ENCODE measurements around the gene SLC35E1.

Gene SLC35E1

GRCh38 chr19:16596399-16596798 lies 24.2 kb upstream of the SLC35E1 start:
- DNase-seq: no peak

- DNase-seq: no peak
These were observed 22.9 kb upstream of the SLC35E1 start for GRCh38 chr19:16595097-16595496.

- DNase-seq: no peak
These were observed 22.5 kb upstream of the SLC35E1 start for GRCh38 chr19:16594681-16595091.

- no peak for DNase-seq
These were observed 21.9 kb upstream of the SLC35E1 start for GRCh38 chr19:16594131-16594586.

- DNase-seq: no peak
These were observed 21.0 kb upstream of the SLC35E1 start for GRCh38 chr19:16593181-16593580.

- DNase-seq: no peak
These were observed 19.8 kb upstream of the SLC35E1 start for GRCh38 chr19:16591803-16592556.

- no peak for DNase-seq
These were observed 18.9 kb upstream of the SLC35E1 start for GRCh38 chr19:16590876-16591802.

- DNase-seq: no peak
These were observed 17.7 kb upstream of the SLC35E1 start for GRCh38 chr19:16589917-16590316.

GRCh38 chr19:16588824-16589577 lies 16.8 kb upstream of the SLC35E1 start:
- no peak for DNase-seq

- no peak for DNase-seq
These were observed 15.9 kb upstream of the SLC35E1 start for GRCh38 chr19:16587833-16588823.

- no peak for DNase-seq
These were observed 15.0 kb upstream of the SLC35E1 start for GRCh38 chr19:16586991-16587832.

- DNase-seq: no peak
These were observed 14.3 kb upstream of the SLC35E1 start for GRCh38 chr19:16586477-16586871.

- no peak for DNase-seq
These were observed 13.7 kb upstream of the SLC35E1 start for GRCh38 chr19:16585808-16586476.

- DNase-seq: no peak
These were observed 13.0 kb upstream of the SLC35E1 start for GRCh38 chr19:16585094-16585801.

GRCh38 chr19:16584248-16585093 lies 12.3 kb upstream of the SLC35E1 start:
- DNase-seq: peak; percentile 67

- DNase-seq: no peak
These were observed 10.5 kb upstream of the SLC35E1 start for GRCh38 chr19:16582486-16583261.

- DNase-seq: no peak
These were observed 9.7 kb upstream of the SLC35E1 start for GRCh38 chr19:16581971-16582343.
